DMS79 (cell line): Measurements from ENCODE around the gene ADAMTS2.
A peak's percentile ranks its signal among the peaks of the same experiment; 100 is the strongest.
"Not testable (repeated sequence)": the region's sequence is repeated elsewhere in the genome, so short reads cannot be mapped to it uniquely, and the experiment has no call there.

ENCODE experiments used
- DNase-seq: peaks from one replicate; lab custom pipeline; 2025; lab: John Stamatoyannopoulos, UW

Gene ADAMTS2

DNA sequence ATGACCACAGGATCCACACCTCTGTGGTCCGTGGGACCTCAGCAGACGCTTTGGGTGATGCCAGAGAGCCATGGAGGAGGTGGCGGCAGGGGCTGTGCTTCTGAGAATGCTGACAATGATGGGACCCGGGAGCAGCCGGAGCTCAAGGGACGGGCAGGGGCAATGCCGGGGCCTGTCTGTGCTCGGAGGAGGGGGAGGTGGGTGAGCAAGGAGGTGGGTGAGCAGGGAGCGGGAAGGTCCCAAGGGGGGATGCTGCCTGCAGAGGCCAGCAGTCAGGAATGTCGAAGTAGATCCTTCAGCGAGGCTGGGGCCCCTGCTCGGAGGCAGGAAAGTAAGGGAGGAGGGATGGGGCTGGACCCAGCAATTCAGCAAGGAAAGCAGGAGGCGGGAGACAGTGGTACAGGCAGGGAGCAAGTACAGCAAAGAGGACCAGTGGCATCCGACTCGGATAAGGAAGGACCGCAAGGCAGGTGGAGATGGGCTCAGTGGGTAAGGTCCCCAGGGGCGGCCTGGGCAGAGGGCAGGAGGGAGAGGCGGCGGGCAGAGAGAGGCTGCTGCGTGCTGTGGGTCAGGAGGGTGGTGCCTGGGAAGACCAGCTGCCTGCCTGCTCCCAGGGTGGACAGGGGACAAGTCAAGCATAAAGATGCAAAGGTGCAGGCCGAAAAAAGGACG, 49.0 kb downstream of the ADAMTS2 start:
- DNase-seq, result no peak

DNA sequence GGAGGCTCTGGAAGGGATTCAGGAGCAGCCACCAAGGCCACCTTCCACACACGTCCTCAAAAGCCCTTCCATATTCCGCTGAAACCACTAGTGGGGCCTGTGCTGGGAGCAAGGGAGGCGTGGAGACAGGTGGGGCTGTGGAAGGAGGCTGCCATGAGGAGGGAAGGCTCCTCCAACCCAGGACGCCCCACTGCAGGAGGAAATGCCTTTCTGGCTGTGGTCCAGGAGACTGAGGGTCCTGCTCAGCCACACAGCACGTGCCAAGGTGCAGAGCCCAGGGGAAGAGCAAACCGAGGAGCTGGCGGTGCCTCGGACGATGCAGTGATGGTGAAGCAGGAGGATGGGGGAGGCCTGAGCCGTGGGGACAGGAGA, 49.5 kb downstream of the ADAMTS2 start:
- DNase-seq, result no peak

DNA sequence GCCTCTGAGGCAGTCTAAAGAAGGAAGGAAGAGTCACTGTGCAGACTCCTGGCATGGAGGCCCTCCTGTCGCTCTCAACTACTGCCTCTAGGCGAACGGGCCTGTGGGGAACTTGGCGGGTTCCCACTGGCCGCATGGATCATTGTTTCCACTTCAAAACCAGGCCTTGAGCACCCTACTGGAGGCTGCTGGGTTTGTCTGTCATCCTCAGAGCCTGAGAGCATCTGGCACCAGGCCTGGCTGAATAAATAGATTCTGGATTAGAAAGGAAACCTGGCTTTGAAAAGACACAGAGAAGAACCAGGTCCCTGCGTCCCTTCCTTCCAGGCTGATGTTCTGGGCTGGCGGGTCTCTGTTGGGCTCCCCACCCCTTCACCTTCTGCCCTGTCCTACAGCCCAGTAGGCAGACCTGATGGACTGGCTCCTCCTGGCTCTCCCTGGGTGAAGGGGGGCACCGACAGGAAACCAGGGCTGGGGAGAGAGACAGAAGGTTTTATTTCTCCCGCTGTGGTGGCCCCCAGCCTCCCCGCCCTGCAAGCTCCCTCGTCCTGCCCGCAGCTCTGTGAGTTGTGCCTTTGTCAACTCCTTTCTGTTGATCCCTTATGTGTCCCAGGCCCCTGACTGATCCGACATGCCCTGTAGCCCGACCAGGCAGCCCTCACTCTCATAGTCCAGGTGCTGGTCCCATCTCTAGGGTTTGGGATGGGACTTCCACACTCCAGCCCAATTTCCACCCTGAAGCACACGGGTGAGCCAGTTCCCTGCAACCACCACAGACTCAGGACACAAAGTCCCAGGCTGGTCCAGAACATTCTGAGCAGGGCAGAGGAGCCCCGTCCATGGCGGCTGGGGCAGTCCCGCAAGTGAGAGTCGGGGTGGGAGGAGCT, 50.1 kb downstream of the ADAMTS2 start:
- DNase-seq, result peak; percentile 52

DNA sequence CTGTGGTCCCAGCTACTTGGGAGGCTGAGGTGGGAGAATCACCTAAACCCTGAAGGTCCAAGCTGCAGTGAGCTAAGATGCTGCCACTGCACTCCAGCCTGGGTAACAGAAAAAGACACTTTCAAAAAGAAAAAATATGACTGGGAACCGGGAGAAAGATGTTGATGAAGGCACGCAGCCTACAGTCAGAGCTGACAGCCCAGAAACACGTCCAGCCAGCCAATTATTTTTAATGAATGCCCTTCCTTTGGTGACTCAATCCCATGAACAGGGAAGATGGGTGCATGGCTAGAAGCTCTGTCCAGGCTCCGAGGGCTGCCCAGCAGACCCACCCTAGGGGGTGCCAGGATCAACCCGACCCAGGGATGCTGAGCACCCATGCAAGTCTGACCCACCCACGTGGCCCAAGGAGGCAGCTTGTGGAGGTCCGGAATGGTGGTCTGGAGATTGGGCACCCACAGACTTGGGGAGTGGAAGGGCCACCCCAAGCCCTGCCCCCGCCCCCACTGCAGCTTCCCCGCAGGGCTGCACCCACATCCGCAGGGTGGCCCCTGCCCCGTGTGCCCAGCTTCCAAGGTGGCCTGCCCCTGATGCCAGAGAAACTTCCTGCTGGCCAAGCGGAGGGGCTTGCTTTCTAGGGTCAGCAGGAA, 51.0 kb downstream of the ADAMTS2 start:
- DNase-seq, result no peak

DNA sequence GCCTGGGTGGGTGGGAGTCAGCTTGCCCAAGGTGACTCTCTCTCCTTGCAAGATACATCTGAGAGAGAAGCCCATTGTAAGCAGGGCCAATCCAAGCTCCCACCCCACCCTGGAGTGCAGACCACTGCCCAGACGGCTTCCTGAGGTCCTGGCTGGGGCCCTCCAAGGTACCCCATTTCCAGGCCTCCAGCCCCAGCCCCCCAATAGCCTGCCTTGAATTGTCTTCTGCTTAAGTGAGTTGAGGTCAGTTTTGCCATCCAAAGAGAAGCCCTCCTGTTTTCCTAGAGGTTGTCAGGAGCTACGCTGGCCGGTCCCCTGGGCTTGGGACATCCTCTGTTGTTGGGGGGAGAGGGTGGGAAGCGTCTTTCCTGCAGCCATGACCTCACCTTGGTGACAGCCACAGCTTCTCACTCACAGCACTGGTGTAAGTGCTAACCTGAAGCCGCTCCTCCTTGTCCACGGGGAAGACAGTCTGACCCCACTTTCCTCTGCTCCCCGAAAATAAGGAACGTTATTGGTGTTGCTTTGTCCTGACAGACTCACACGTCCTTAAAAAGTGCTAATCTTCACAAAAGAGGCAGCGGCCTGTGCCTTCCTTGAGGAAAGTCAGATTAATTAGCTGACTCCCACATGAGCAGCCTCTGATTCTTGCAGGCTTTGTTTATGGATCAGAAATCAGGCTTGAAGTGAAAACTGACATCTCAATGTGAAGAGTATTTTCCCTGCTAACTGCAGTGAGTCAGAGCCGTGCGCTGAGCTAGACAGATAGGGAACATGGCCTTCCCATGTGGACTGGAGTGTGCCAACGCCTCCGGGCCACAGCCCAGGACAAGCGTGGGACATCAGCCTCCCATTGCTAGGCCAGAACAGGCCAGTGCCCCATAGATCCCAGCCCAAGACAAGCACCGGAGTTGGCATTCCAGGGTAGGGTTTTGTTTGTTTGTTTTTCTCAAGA, 52.3 kb downstream of the ADAMTS2 start:
- no peak for DNase-seq

DNA sequence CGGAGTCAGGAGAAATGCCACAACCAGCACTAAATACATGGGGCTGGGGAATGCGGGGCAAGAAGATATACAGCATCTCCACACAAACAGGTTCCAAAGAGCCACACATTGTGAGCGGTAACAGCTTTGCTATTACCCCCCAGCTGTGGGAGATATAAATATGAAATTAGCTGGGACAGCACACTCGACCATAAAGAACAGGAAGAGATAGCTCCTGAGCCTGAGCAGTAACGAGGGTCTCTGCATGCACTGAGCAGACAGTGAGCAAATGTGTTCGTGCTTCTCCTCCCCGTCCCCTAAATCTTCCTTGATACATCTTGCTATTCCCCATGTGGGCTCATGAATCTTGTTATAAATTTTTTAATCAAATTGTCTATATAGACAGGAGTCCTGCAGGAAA, 53.1 kb downstream of the ADAMTS2 start:
- DNase-seq, result no peak

DNA sequence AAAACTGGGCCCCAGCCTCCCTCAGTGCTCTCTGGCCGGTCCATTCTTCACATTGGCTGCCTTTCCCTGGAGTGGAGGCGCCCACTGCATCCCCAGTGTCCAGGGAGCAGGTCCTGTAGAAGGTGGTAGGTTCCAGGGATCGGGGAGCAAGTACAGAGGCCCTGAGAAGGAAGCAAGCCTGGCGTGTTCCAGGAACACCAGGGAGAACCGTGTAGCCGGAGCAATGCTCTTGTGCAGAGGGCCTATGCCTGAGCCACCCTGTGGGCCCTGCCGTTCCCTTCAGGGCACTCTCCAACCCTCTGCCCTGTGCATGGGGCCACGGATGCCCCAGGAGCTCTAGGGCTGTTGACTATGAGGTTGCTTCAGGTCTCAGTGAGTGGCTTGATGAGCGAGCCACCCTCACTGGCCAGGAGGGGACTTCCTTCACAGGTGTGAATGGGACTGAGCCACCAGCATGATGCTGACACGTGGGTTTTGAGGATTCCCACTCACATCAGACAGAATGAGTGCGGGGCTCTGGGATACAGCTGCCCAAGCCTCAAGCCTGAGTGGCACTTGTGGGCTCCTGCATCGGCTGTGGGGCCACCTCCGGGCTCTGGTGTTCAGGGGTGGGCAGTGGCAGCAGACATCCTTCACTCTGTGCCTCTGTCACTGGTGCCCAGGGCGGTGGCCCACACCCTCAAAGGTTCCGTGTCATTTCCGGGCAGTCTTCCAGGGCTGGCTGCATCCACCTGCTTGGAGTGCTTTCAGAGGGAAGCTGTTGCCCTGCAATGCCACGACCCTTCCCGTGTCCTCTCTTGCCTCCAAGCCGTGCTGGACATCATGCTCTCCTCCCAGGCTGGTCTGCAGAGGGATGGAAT, 54.4 kb downstream of the ADAMTS2 start:
- DNase-seq, result no peak

DNA sequence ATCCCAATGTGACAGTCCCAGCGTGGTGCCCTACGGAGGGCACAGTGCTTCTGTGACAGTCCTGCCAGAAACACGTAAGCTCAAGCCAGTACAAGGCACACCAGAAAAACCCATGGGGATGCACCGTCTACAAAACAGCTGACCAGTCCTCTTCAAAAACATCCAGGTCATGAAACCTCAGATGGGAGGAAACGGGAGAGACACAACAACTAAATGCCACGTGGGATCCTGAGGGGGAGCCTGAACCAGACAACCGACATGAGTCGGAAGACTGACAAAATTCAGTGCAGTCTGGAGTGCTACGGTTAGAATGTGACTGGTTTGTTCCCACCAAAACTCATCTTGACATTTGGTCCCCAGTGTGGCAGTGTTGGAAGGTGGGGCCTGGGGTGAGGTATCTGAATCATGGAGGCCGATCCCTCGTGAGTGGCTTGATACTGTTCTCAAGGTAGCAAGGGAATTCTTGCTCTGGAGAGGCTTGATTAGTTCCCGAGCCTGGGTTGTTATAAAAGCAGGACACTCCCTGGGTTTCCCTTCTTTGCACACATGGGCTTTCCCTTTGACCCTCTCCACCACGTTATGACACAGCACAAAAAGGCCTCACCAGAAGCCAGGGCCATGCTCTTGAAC, 55.4 kb downstream of the ADAMTS2 start:
- no peak for DNase-seq

DNA sequence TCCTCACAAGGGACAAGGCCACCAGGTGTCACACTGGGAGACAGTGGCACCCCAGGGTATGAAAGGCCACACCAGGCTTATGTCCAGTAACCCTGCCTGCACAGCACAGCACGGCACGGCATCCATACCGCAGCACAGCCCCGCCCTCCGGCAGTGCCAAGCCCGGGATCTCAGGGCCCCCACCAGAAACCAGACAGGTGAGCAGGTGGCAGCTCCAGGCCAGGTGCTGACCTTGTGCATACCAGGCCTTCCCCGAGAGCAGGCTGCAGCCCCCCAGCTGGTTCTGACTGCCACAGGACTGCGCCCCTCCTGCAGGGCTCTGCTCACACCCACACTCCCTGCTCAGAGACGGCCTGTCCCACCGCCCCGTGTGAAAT, 56.5 kb downstream of the ADAMTS2 start:
- no peak for DNase-seq

DNA sequence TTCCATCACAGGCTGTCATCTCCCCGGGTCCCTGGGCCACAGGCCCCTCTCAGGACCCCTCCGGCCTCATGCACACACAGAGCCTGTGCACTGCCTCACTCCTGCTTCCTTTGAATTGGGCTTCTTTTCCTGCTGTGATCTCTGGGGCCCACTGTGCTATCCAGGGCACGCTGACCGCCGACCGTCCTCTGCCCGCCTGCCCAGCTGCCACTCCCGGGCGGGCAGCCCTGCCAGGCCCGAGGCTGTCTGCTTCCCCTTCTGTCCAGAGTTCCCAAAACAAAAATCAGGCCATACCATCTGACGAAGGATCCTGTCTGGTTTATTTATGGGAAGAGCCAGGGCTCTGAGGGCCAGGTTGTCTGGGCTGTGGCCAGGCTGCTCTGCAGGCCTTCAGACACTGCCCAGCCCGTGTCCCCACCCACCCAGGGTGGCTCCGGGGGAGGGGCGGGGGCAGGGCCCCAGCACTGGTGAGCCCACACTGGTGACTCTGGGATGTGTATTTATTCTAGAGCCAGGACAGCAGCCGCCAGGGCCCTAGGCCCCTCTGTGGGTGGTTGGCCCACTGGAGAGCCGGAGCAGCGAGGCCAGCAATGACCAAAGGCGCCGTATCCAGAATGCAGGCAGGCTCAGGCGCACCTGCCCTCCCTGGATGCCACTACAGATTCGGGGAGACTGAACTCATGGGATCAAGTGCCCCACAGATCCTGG, 57.0 kb downstream of the ADAMTS2 start:
- DNase-seq, result no peak

DNA sequence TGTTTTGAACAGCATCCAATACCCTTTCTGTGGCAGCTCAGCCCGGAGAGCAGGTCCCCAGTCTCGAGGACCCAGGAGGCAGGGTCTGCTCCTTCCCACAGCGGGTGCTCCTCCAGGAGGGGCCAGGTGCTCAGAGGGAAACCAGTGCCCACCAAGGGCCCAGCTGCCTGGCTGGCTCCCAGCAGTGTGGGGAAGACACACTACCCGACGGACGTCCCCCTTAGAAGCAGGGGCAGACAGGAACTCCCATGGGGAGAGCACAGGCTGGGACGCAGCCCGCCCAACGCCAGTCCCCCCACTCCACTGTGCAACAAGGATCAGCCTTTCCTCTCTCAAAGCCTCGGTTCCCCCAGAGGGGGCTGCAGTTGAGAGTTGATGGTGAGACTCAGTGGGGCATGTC, 57.6 kb downstream of the ADAMTS2 start:
- DNase-seq, result no peak

DNA sequence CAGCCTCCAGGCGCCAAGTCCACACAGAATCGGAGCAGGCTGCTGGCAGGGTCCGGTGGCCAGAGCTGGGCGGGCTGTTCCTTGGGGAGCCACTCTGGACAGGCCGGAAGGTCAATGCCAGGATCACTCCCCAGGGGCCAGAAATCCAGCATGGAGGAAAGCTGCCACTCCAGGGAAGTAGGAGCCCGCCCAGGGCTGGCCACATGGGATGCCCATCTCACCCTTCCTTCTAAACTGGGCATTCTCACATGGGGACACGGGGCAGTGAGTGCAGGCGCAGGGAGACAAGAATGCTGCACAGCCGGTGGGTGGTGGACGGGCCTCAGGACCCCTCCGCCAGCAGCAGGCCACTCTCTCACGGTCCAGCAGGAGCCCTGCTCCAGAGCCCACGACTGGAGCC, 58.2 kb downstream of the ADAMTS2 start:
- no peak for DNase-seq

DNA sequence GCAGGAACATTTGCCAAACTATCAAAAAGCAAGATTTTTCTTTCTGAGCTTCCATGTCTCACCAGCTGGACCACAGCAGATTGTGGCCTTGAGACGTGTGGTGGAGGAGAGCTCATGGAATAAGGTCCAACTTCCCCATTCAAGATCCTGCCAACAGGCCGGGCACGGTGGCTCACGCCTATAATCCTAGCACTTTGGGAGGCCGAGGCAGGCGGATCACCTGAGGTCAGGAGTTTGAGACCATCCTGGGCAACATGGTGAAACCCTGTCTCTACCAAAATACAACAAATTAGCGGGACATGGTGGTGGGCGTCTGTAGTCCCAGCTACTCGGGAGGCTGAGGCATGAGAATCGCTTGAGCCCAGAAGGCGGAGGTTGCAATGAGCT, 59.5 kb downstream of the ADAMTS2 start:
- DNase-seq, result not testable (repeated sequence)

DNA sequence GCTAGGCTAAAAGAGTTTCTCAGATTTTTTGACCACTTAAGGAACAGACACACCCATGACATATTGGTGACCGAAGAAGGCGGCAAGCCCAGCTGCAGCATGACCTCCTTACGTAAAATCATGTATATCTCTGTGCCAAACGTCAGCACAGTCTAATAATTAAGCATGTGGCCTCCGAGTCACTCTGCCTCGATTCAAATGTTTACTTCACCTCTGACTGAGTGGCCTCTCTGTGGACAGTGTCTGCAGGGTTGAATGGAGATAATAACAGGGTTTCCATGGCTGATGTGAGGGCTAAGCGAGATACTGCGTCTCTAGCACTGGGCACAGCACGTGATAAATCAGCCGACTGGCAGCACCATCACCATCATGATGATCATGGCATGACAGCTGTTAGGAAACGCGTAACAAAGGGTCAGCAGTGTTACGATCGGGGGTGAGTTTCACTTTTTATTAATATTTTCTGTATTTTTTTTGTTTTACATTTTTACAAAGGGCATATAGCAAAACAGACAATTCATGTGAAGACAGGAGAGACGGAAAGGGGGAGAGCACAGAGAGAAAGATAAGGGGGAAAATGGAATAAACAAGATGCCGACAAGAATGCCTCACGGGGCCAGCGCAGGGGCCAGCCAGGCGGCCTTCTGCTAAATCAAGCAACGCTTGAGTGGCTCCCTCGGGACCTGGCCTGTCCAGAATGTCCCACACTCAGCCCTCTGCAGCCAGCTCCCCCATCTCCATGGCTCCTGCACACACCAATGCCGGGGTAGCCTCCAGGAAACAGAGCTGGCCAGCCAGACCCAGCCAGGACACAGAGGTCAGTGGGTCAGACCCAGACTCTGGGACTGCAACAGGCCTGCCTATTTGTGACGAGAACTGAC, 60.3 kb downstream of the ADAMTS2 start:
- peak; percentile 16 for DNase-seq

DNA sequence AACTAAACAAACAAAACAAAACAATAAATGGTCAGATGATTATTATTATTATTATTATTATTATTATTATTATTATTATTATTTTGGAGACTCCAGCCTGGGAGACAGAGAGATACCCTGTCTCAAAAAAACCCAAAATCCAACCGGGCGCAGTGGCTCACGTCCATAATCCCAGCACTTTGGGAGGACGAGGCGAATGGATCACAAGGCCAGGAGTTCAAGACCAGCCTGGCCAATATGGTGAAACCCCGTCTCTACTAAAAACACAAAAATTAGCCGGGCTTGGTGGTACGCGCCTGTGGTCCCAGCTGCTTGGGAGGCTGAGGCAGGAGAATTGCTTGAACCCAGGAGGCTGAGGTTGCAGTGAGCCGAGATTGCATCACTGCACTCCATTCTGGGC, 61.4 kb downstream of the ADAMTS2 start:
- not testable (repeated sequence) for DNase-seq

DNA sequence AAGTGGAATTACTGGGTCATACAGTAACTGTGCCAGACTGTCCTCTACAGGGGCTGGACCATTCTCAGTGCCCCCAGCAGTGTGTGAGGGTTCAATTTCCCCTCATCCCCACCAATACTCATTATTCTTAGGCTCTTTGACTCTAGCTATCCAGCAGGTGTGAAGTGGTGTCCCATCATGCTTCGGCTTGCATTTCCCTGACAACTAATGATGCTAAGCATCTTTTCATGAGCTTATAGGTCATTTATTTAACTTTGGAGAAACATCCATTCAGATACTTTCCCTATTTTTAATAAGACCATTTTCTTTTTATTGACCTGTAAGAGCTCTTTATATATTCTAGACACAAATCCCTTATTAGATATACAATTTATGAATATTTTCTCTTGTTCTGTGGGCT, 63.6 kb downstream of the ADAMTS2 start:
- DNase-seq, result no peak

DNA sequence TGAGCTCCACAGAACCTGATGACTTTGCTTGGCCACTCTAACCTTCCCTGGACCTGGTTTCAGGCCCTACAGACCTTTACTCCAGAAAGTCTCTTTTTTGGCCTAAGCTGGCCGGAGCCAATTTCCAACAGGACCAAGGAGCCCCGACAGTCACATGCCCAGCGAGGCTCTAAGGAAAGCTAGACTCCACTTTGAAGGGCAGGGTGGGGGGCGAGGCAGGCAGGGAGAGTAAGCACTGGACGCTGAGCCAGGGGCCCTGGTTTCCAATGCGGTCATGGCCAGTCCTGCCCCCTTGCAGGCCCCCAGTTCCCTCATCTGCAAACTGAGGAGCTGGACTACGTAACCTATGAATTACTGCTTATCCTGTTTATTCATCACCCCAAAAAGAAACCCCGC, 65.2 kb downstream of the ADAMTS2 start:
- no peak for DNase-seq

DNA sequence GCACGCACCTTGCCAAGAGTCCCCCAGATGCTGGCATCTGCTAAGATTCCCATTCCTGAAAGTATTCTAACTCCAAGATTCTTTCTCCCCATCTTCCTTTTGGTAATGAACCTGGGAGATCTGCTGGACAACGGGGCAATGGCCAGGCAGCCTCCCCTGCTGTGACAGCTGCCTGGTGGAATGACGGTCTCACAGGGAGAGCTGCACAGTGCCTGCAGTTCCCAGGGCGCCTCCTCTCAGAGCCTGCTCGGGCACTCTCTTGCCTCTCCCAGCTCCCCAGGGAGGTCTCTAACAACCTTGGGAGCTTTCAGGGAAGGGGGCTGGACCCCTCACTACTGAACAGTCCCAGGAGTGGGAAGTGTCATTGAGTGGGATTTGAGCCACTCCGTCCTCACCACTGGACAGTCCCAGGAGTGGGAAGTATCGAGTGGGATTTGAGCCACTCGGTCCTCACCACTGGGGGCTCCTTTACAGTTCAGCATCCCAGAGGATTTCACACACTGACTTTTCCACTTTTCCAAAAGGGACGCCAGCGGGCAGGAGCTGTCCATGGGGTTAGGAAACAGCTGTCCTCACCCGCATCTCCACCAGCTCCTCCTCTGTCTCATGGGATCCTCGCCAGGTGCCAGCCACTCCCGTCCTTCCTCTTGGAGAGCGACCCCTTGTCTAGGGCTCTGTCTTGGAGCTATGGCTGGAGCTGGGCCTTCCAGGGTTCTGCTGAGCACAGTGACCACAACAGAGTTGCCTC, 65.7 kb downstream of the ADAMTS2 start:
- no peak for DNase-seq
